ENCODE measurements around the gene CD99.

Gene CD99

GRCh38 chrX:2789569-2789968 is 98.5 kb downstream of the CD99 start:
- Histone ChIP-seq H3K36me3 (replicated peaks) (no peaks in the 10 kb centered on the region), H3K27ac (no peak overlapping the region), H3K27me3 (replicated peaks) (no peaks in the 10 kb centered on the region), H3K4me3 (ENCODE audit: low read depth, low read length) (no peak overlapping the region)
- TF ChIP-seq CTCF (IDR thresholded peaks at IDR 0.05; ENCODE audit: low read depth, low read length, missing control alignments): no peak
- no peak for DNase-seq
- in situ Hi-C loops (cut with HindIII; ENCODE audit: low pct_ligation_motif_present, low sequenced_read_pairs): no loop called here

Data from brain microvascular endothelial cell (primary cell).